H1 (cell line): Measurements from ENCODE around the gene GRID2. TPM values are rescaled to one million over a fixed set of nuclear protein-coding genes. Genes with fewer than 3 reads are reported as not detected.

Experiments
- CTCF ChIA-PET: fragments of 300-600 bp; sonication (Branson Sonifier 250); formaldehyde crosslinking; loops from one replicate; lab custom pipeline; 2021; ENCODE audit not compliant: partially characterized antibody; lab: Charles Lee
- POLR2A ChIA-PET: fragments of 300-600 bp; sonication (Branson Sonifier 250); formaldehyde crosslinking; loops from one replicate; lab custom pipeline; 2021; ENCODE audit warnings: inconsistent platforms; ENCODE audit not compliant: partially characterized antibody; lab: Charles Lee
- DNase-seq, 2 experiments: peaks; one replicate each; pipeline versions ENCODE4 v3.0.0 to v3.0.0-alpha.2; 2010 to 2022; ENCODE audit warnings: low spot score in 2 of 2, low read depth in 1 of 2, mixed read lengths in 1 of 2
- FAIRE-seq: peaks from 2 replicates; lab custom pipeline; 2011; peaks lifted over from hg19 to GRCh38; lab: Jason Lieb, UNC
- H2AFZ ChIP-seq: 2 replicates; pipeline ENCODE4 v1.8.1; 2012; ENCODE audit warnings: low read length, inconsistent platforms
- H2AK5ac ChIP-seq: 2 replicates; pipeline ENCODE4 v1.6.1; 2013; ENCODE audit warnings: low read depth, low read length
- H2BK120ac ChIP-seq: replicated peaks from 2 replicates; pipeline ENCODE3; 2013; ENCODE audit warnings: low read depth, low read length, inconsistent platforms
- H2BK12ac ChIP-seq: 2 replicates; pipeline ENCODE4 v1.6.1; 2013; ENCODE audit warnings: low read depth, low read length
- H2BK15ac ChIP-seq: 2 replicates; pipeline ENCODE4 v1.6.1; 2013; ENCODE audit warnings: low read length
- H2BK20ac ChIP-seq: 2 replicates; pipeline ENCODE4 v1.6.1; 2013; ENCODE audit warnings: low read length
- H2BK5ac ChIP-seq: 2 replicates; pipeline ENCODE4 v1.6.1; 2013; ENCODE audit warnings: low read depth, low read length
- H3K14ac ChIP-seq: 2 replicates; pipeline ENCODE4 v1.6.1; 2013; ENCODE audit warnings: inconsistent platforms; ENCODE audit not compliant: insufficient read length
- H3K18ac ChIP-seq: 2 replicates; pipeline ENCODE4 v1.6.1; 2013; ENCODE audit warnings: low read length; ENCODE audit errors: extremely low read depth
- H3K23ac ChIP-seq: 2 replicates; pipeline ENCODE4 v1.6.1; 2013; ENCODE audit warnings: inconsistent platforms; ENCODE audit not compliant: insufficient read length
- H3K23me2 ChIP-seq: 2 replicates; pipeline ENCODE4 v1.6.1; 2013; ENCODE audit warnings: low read depth, low read length
- H3K27ac ChIP-seq: 2 replicates; pipeline ENCODE4 v1.6.1; 2011; ENCODE audit warnings: low read depth, low read length, inconsistent platforms
- H3K27me3 ChIP-seq, 4 experiments: replicated peaks in 1 of 4; 1 replicate in 1 of 4; 2 replicates in 3 of 4; pipeline versions ENCODE4 v1.6.1 to v1.8.1; 2011 to 2013; ENCODE audit warnings: low read length in 3 of 4, mild to moderate bottlenecking in 3 of 4, inconsistent platforms in 2 of 4, mixed read lengths in 2 of 4, moderate library complexity in 1 of 4; ENCODE audit not compliant: control insufficient read depth in 3 of 4, insufficient read depth in 3 of 4; ENCODE audit errors: extremely low read depth in 1 of 4
- H3K36me3 ChIP-seq, 4 experiments: 2 replicates each; pipeline versions ENCODE4 v1.6.1 to v1.8.1; 2011 to 2013; ENCODE audit warnings: mild to moderate bottlenecking in 4 of 4, low read length in 3 of 4, moderate library complexity in 2 of 4, control low read depth in 1 of 4, inconsistent platforms in 1 of 4; ENCODE audit not compliant: insufficient read depth in 4 of 4, control insufficient read depth in 2 of 4
- H3K4ac ChIP-seq: replicated peaks from 2 replicates; pipeline ENCODE3; 2013; ENCODE audit warnings: low read length, low read depth, mixed read lengths, inconsistent platforms; ENCODE audit not compliant: insufficient read length
- H3K4me1 ChIP-seq, 4 experiments: replicated peaks in 1 of 4; 1 replicate in 1 of 4; 2 replicates in 3 of 4; pipeline versions ENCODE4 v1.6.1 to v1.8.1; 2011 to 2013; ENCODE audit warnings: low read length in 3 of 4, inconsistent platforms in 2 of 4, mixed read lengths in 1 of 4; ENCODE audit not compliant: insufficient read depth in 4 of 4, control insufficient read depth in 3 of 4
- H3K4me2 ChIP-seq, 2 experiments: 2 replicates each; pipeline versions ENCODE4 v1.6.1 to v1.8.1; 2011 to 2013; ENCODE audit warnings: low read depth in 2 of 2, low read length in 2 of 2, control low read depth in 1 of 2, inconsistent platforms in 1 of 2, mild to moderate bottlenecking in 1 of 2; ENCODE audit not compliant: insufficient read depth in 1 of 2
- H3K4me3 ChIP-seq, 4 experiments: fragments of 200-600, 300-600 bp in 1 of 4; sonication (generic), shearing (Covaris generic), sonication (Bioruptor Twin) in 1 of 4; 2 replicates each; pipeline versions ENCODE4 v1.5.1 to v1.8.1; 2011 to 2016; ENCODE audit warnings: low read length in 4 of 4, low read depth in 3 of 4, control low read depth in 2 of 4, inconsistent platforms in 2 of 4, mild to moderate bottlenecking in 2 of 4, mixed read lengths in 1 of 4, moderate library complexity in 1 of 4; ENCODE audit not compliant: insufficient read depth in 2 of 4; ENCODE audit errors: extremely low read depth in 1 of 4
- H3K56ac ChIP-seq: replicated peaks from 2 replicates; pipeline ENCODE3; 2013; ENCODE audit warnings: low read depth, mild to moderate bottlenecking, mixed read lengths, low read length, inconsistent platforms; ENCODE audit not compliant: insufficient read length
- H3K79me1 ChIP-seq: 2 replicates; pipeline ENCODE4 v1.6.1; 2013; ENCODE audit warnings: low read depth, low read length, control low read depth
- H3K79me2 ChIP-seq, 2 experiments: 2 replicates each; pipeline versions ENCODE4 v1.6.1 to v1.8.1; 2012 to 2013; ENCODE audit warnings: low read length in 2 of 2, mild to moderate bottlenecking in 2 of 2, inconsistent platforms in 1 of 2; ENCODE audit not compliant: insufficient read depth in 2 of 2, control insufficient read depth in 1 of 2
- H3K9ac ChIP-seq, 4 experiments: replicated peaks in 1 of 4; 1 replicate in 1 of 4; 2 replicates in 3 of 4; pipeline versions ENCODE4 v1.6.1 to v1.8.1; 2011 to 2013; ENCODE audit warnings: low read depth in 3 of 4, low read length in 3 of 4, control low read depth in 2 of 4, mild to moderate bottlenecking in 2 of 4, moderate library complexity in 2 of 4, inconsistent platforms in 1 of 4; ENCODE audit errors: extremely low read depth in 1 of 4
- H3K9me3 ChIP-seq, 2 experiments: 2 replicates each; pipeline versions ENCODE4 v1.6.1 to v1.8.1; 2012 to 2013; ENCODE audit warnings: mild to moderate bottlenecking in 2 of 2, moderate library complexity in 2 of 2, control low read depth in 1 of 2, inconsistent platforms in 1 of 2, low read depth in 1 of 2, low read length in 1 of 2, mixed read lengths in 1 of 2; ENCODE audit not compliant: insufficient read depth in 2 of 2
- H4K20me1 ChIP-seq, 2 experiments: replicated peaks in 1 of 2; 2 replicates each; pipeline versions ENCODE3 to v1.8.1; 2011 to 2013; ENCODE audit warnings: inconsistent platforms in 2 of 2, low read length in 2 of 2, mild to moderate bottlenecking in 1 of 2; ENCODE audit not compliant: insufficient read depth in 2 of 2, control insufficient read depth in 1 of 2
- H4K5ac ChIP-seq: 2 replicates; pipeline ENCODE4 v1.6.1; 2013; ENCODE audit warnings: low read length, low read depth, mixed read lengths, inconsistent platforms; ENCODE audit not compliant: insufficient read length
- H4K8ac ChIP-seq: 2 replicates; pipeline ENCODE4 v1.8.0; 2013; ENCODE audit warnings: mild to moderate bottlenecking, moderate library complexity, low read length, inconsistent platforms; ENCODE audit not compliant: insufficient read depth; ENCODE audit errors: extremely low read depth
- H4K91ac ChIP-seq: replicated peaks from 2 replicates; pipeline ENCODE3; 2013; ENCODE audit warnings: low read length, mixed read lengths, inconsistent platforms; ENCODE audit not compliant: insufficient read length
- JUN ChIP-seq: IDR thresholded peaks from 2 replicates; pipeline ENCODE4 v1.6.1; 2011; ENCODE audit warnings: low read depth, mild to moderate bottlenecking, improper control_type of control experiment, low read length
- MAFK ChIP-seq: IDR thresholded peaks from 2 replicates; pipeline ENCODE4 v1.6.1; 2012; ENCODE audit warnings: low read depth, mild to moderate bottlenecking, improper control_type of control experiment, low read length
- polyA plus RNA-seq, 7 experiments: library from polyadenylated mRNA; depleted of rRNA in 3 of 7; stranded (reverse) in 5 of 7; unstranded in 2 of 7; fragments of >200 nt in 5 of 7; fragments of 200-250 nt in 2 of 7; gene quantifications; 1 replicate in 5 of 7; 2 replicates in 1 of 7; 4 replicates in 1 of 7; pipeline versions ENCODE4 v1.2.1 to v1.2.3, GENCODE V29; 2011 to 2013; ENCODE audit warnings: missing spikeins in 2 of 7, mixed read lengths in 2 of 7
- total RNA-seq: library from RNA; stranded (reverse); fragmentation: NEBNext Ultra II Directional; extraction: Animal tissue kit (Norgen Biotek cat#: 25700); gene quantifications from 2 replicates; pipeline ENCODE4 v1.2.1, GENCODE V29; 2021

The GRID2 gene
- total and polyA plus RNA-seq, 2 of the 8 experiments (the other 6 are each of a cell fraction or from before 2014, with no cell fraction given): 31.1 to 81.9 TPM

DNA sequence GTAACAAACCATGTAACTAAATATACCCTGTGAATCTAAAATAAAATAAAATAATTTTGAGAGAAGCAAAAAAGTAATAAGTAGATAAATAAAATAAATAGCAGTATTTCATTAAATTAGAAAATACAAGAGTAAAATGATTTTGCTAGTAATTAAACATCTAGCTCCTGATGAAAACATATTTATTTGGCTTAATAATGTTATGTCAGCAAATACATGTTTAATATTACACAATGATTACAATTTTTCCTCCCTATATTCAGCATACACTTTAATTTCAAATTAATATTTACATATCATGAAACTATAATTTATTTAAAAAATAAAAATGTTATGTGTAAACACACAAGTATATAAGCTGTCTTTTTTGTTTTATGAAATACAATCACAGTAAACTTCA, 697.1 kb downstream of the GRID2 start:
- CTCF ChIA-PET: no interaction called here
- H2BK120ac ChIP-seq: no peak overlapping the region
- H4K8ac ChIP-seq: no peak overlapping the region
- H3K4me2 ChIP-seq: no peak overlapping the region
- no peak overlapping the region for H2BK5ac ChIP-seq
- no peak overlapping the region for H3K27ac ChIP-seq
- H2BK12ac ChIP-seq: no peak overlapping the region
- H3K9ac ChIP-seq: no peak overlapping the region
- no peaks in the 10 kb centered on the region for H4K20me1 ChIP-seq
- H3K4ac ChIP-seq: no peak overlapping the region
- no peaks in the 10 kb centered on the region for H3K23me2 ChIP-seq
- H3K18ac ChIP-seq: no peak overlapping the region
- H3K27me3 ChIP-seq: no peaks in the 10 kb centered on the region
- no peaks in the 10 kb centered on the region for H3K79me2 ChIP-seq
- no peak overlapping the region for H2BK20ac ChIP-seq
- H3K56ac ChIP-seq: no peak overlapping the region
- no peaks in the 10 kb centered on the region for H3K4me1 ChIP-seq
- DNase-seq: no peak
- FAIRE-seq: no peak
- H3K4me3 ChIP-seq: no peak overlapping the region
- H3K9me3 ChIP-seq: no peaks in the 10 kb centered on the region
- H3K79me1 ChIP-seq: no peaks in the 10 kb centered on the region
- TF ChIP-seq MAFK: peak; percentile 36; the same call in 1 of the 2 replicates
- no peak for TF ChIP-seq JUN
- TF ChIP-seq, all 59 proteins: peak for 1
- H2AK5ac ChIP-seq: no peak overlapping the region
- H3K23ac ChIP-seq: no peak overlapping the region
- H3K36me3 ChIP-seq: no peaks in the 10 kb centered on the region
- no peak overlapping the region for H2AFZ ChIP-seq
- H2BK15ac ChIP-seq: no peak overlapping the region
- H4K5ac ChIP-seq: no peak overlapping the region
- POLR2A ChIA-PET: no interaction called here
- no peak overlapping the region for H4K91ac ChIP-seq
- H3K14ac ChIP-seq: no peak overlapping the region
